HCEC 1CT (cell line): ENCODE measurements around the gene HS3ST3A1.
A peak's percentile ranks its signal among the peaks of the same experiment; 100 is the strongest.
"Not testable (repeated sequence)": the region's sequence is repeated elsewhere in the genome, so short reads cannot be mapped to it uniquely, and the experiment has no call there.

Source experiments
- DNase-seq: peaks from one replicate; pipeline ENCODE4 v3.0.0-alpha.2; 2017

The HS3ST3A1 gene

GRCh38 chr17:13534946-13535345 is 66.8 kb downstream of the HS3ST3A1 start:
- DNase-seq = no peak

- DNase-seq = peak; percentile 32
These were observed 70.0 kb downstream of the HS3ST3A1 start for GRCh38 chr17:13531721-13532120.

GRCh38 chr17:13525876-13526275 is 75.9 kb downstream of the HS3ST3A1 start:
- no peak for DNase-seq

- DNase-seq = no peak
These were observed 78.6 kb downstream of the HS3ST3A1 start for GRCh38 chr17:13523164-13523563.

- DNase-seq = no peak
These were observed 79.0 kb downstream of the HS3ST3A1 start for GRCh38 chr17:13522749-13523148.

- DNase-seq = no peak
These were observed 79.9 kb downstream of the HS3ST3A1 start for GRCh38 chr17:13521784-13522183.

- peak; percentile 70 for DNase-seq
These were observed 80.7 kb downstream of the HS3ST3A1 start for GRCh38 chr17:13520899-13521572.

- peak; percentile 60 for DNase-seq
These were observed 83.3 kb downstream of the HS3ST3A1 start for GRCh38 chr17:13518261-13519000.

- DNase-seq = peak; percentile 30
These were observed 88.7 kb downstream of the HS3ST3A1 start for GRCh38 chr17:13513039-13513405.

- no peak for DNase-seq
These were observed 91.7 kb downstream of the HS3ST3A1 start for GRCh38 chr17:13510062-13510461.

GRCh38 chr17:13509527-13509926 is 92.2 kb downstream of the HS3ST3A1 start:
- DNase-seq = peak; percentile 4

- peak; percentile 5 for DNase-seq
These were observed 92.8 kb downstream of the HS3ST3A1 start for GRCh38 chr17:13508896-13509295.

GRCh38 chr17:13503526-13503925 is 98.2 kb downstream of the HS3ST3A1 start:
- peak; percentile 23 for DNase-seq

GRCh38 chr17:13502263-13502662 is 99.5 kb downstream of the HS3ST3A1 start:
- no peak for DNase-seq

- no peak for DNase-seq
These were observed 100.8 kb downstream of the HS3ST3A1 start for GRCh38 chr17:13500947-13501346.

GRCh38 chr17:13498184-13498583 is 103.5 kb downstream of the HS3ST3A1 start:
- DNase-seq = no peak

- not testable (repeated sequence) for DNase-seq
These were observed 105.1 kb downstream of the HS3ST3A1 start for GRCh38 chr17:13496553-13497056.

- no peak for DNase-seq
These were observed 106.3 kb downstream of the HS3ST3A1 start for GRCh38 chr17:13495423-13495822.

GRCh38 chr17:13492737-13493122 is 109.0 kb downstream of the HS3ST3A1 start:
- no peak for DNase-seq

- DNase-seq = no peak
These were observed 109.6 kb downstream of the HS3ST3A1 start for GRCh38 chr17:13491916-13492736.

GRCh38 chr17:13491491-13491890 is 110.2 kb downstream of the HS3ST3A1 start:
- DNase-seq = no peak

- peak; percentile 36 for DNase-seq
These were observed 110.7 kb downstream of the HS3ST3A1 start for GRCh38 chr17:13490906-13491482.

GRCh38 chr17:13490427-13490826 is 111.3 kb downstream of the HS3ST3A1 start:
- no peak for DNase-seq
